ENCODE results near the gene TRPV3. TPM values are rescaled to one million over a fixed set of nuclear protein-coding genes. Genes with fewer than 3 reads are reported as not detected.

TRPV3 gene
- total and polyA plus RNA-seq, 2 experiments from 2014 or later: 0.15 to 0.69 TPM

DNA sequence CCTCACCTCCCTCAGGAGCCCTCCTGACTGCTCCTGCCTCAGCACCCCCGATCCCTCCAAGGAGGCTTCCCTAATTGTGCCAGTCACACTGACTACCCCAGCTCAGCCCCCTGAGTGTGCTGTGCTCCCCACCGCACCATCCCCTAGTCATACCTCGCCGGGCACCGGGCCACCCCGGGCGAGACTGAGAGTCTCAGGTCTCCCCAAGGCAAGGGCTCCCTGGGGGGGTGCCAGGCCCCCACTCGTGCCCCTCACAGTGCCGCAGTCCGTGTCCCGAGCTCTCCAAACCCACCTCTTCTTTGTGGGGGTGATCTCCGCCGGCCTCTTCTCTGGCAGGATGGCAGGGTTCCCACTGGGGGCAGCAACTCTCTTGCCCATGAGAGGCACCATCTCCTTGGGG is 3.2 kb downstream of the TRPV3 start:
- TF ChIP-seq JUNB (IDR thresholded peaks at IDR 0.05; ENCODE audit: unreplicated experiment) (no peak), EZH2 (IDR thresholded peaks at IDR 0.05; ENCODE audit: low read depth, unreplicated experiment) (no peak), POLR2AphosphoS5 (IDR thresholded peaks at IDR 0.05; ENCODE audit: low read depth) (no peak), EZH2phosphoT487 (IDR thresholded peaks at IDR 0.05; ENCODE audit: unreplicated experiment) (no peak), ZNF114 (CRISPR knock-in tag; IDR thresholded peaks at IDR 0.05) (no peak), NANOG (IDR thresholded peaks at IDR 0.05; ENCODE audit: borderline replicate concordance) (no peak), STAT1 (IDR thresholded peaks at IDR 0.05; ENCODE audit: unreplicated experiment) (no peak)
- TF ChIP-seq, protein P1, sequence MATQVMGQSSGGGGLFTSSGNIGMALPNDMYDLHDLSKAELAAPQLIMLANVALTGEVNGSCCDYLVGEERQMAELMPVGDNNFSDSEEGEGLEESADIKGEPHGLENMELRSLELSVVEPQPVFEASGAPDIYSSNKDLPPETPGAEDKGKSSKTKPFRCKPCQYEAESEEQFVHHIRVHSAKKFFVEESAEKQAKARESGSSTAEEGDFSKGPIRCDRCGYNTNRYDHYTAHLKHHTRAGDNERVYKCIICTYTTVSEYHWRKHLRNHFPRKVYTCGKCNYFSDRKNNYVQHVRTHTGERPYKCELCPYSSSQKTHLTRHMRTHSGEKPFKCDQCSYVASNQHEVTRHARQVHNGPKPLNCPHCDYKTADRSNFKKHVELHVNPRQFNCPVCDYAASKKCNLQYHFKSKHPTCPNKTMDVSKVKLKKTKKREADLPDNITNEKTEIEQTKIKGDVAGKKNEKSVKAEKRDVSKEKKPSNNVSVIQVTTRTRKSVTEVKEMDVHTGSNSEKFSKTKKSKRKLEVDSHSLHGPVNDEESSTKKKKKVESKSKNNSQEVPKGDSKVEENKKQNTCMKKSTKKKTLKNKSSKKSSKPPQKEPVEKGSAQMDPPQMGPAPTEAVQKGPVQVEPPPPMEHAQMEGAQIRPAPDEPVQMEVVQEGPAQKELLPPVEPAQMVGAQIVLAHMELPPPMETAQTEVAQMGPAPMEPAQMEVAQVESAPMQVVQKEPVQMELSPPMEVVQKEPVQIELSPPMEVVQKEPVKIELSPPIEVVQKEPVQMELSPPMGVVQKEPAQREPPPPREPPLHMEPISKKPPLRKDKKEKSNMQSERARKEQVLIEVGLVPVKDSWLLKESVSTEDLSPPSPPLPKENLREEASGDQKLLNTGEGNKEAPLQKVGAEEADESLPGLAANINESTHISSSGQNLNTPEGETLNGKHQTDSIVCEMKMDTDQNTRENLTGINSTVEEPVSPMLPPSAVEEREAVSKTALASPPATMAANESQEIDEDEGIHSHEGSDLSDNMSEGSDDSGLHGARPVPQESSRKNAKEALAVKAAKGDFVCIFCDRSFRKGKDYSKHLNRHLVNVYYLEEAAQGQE (IDR thresholded peaks at IDR 0.05; ENCODE audit: unreplicated experiment): no peak
- TF ChIP-seq, protein P2, sequence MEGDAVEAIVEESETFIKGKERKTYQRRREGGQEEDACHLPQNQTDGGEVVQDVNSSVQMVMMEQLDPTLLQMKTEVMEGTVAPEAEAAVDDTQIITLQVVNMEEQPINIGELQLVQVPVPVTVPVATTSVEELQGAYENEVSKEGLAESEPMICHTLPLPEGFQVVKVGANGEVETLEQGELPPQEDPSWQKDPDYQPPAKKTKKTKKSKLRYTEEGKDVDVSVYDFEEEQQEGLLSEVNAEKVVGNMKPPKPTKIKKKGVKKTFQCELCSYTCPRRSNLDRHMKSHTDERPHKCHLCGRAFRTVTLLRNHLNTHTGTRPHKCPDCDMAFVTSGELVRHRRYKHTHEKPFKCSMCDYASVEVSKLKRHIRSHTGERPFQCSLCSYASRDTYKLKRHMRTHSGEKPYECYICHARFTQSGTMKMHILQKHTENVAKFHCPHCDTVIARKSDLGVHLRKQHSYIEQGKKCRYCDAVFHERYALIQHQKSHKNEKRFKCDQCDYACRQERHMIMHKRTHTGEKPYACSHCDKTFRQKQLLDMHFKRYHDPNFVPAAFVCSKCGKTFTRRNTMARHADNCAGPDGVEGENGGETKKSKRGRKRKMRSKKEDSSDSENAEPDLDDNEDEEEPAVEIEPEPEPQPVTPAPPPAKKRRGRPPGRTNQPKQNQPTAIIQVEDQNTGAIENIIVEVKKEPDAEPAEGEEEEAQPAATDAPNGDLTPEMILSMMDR (conservative IDR thresholded peaks at IDR 0.05; ENCODE audit: low read depth in 2 of 2): no peak
- Mint-ChIP-seq H3K27me3 (ENCODE audit: insufficient read depth, low read depth, poor library complexity) (peaks cover 3% of the 10 kb centered on the region), H3K36me3 (ENCODE audit: low read depth) (no peaks in the 10 kb centered on the region; the same call in 1 of the 3 replicates), H3K9me3 (peaks cover 6% of the 10 kb centered on the region; the same call in 2 of the 3 replicates), H3K4me3 (no peak overlapping the region), H3K4me1 (no peaks in the 10 kb centered on the region), H3K27ac (no peak overlapping the region)
- ATAC-seq (no peak), DNase-seq (ENCODE audit: low spot score) (no peak)
- no peaks in the 10 kb centered on the region for H3K27me3 ChIP-seq (ENCODE audit: insufficient read depth)
- no peaks in the 10 kb centered on the region for H3K4me1 ChIP-seq (ENCODE audit: insufficient read depth)
- H3K4me3 ChIP-seq: no peak overlapping the region
- no peaks in the 10 kb centered on the region for H3K79me2 ChIP-seq (replicated peaks; ENCODE audit: insufficient read depth)
- H3K9me2 ChIP-seq (ENCODE audit: insufficient read depth): peaks cover 11% of the 10 kb centered on the region; the same call in 1 of the 2 replicates
- H3K4me2 ChIP-seq: no peak overlapping the region
- H2AFZ ChIP-seq: no peak overlapping the region
- no peaks in the 10 kb centered on the region for H3K36me3 ChIP-seq (ENCODE audit: insufficient read depth)
- H4K20me1 ChIP-seq (replicated peaks; ENCODE audit: insufficient read depth): no peaks in the 10 kb centered on the region
- no peak overlapping the region for H3K27ac ChIP-seq (ENCODE audit: low read depth)
- no peaks in the 10 kb centered on the region for H3F3A ChIP-seq (replicated peaks; ENCODE audit: low read depth)
